GM12878 (cell line): ENCODE data around the gene POU2F3. TPM values are rescaled to one million over a fixed set of nuclear protein-coding genes. Genes with fewer than 3 reads are reported as not detected.

ENCODE experiments used
- ATAC-seq: fragments of 200-7000 bp; cut with Tn5 transposase; 3 replicates; pipeline ENCODE4 v1.9.1; 2020; ENCODE audit warnings: mild to moderate bottlenecking, moderate library complexity
- BruUV-seq: library from RNA; stranded (reverse); fragments of 400-500 nt; replicated peaks from 2 replicates; lab custom pipeline; 2021; lab: Mats Ljungman, UMichigan
- CTCF ChIA-PET: fragments of 300-600 bp; sonication (Branson Sonifier 250); formaldehyde crosslinking; extraction: SDS; loops from one replicate; lab custom pipeline; 2021; ENCODE audit warnings: inconsistent platforms; lab: Yijun Ruan, JAX
- POLR2A ChIA-PET: fragments of 350-600 bp; formaldehyde crosslinking; extraction: SDS; loops from one replicate; lab custom pipeline; 2021; ENCODE audit warnings: inconsistent platforms; lab: Charles Lee
- RAD21 ChIA-PET: fragments of 300-600 bp; sonication (Branson Sonifier 250); formaldehyde crosslinking; loops from one replicate; lab custom pipeline; 2023; ENCODE audit warnings: antibody characterized with exemption; ENCODE audit not compliant: unreplicated experiment; lab: Charles Lee
- SMC1A ChIA-PET: fragments of 300-600 bp; sonication (Branson Sonifier 250); formaldehyde crosslinking; loops from one replicate; lab custom pipeline; 2023; ENCODE audit not compliant: unreplicated experiment, uncharacterized antibody; lab: Charles Lee
- DNase-seq: peaks from one replicate; pipeline ENCODE4 v3.0.0-alpha.2; 2011; ENCODE audit warnings: low read depth, low spot score
- FAIRE-seq: peaks from 3 replicates; lab custom pipeline; 2011; peaks lifted over from hg19 to GRCh38; lab: Jason Lieb, UNC
- H2AFZ ChIP-seq: 2 replicates; pipeline ENCODE4 v1.6.0; 2011; ENCODE audit warnings: low read depth, low read length, control low read depth; ENCODE audit not compliant: control insufficient read depth
- H3K27ac ChIP-seq: 2 replicates; pipeline ENCODE4 v1.5.1; 2011; ENCODE audit warnings: control low read depth; ENCODE audit not compliant: control insufficient read depth, insufficient read depth
- H3K27me3 ChIP-seq, 2 experiments: replicated peaks in 1 of 2; 2 replicates each; pipeline versions ENCODE4 v1.6.0 to v1.6.1; 2011; ENCODE audit warnings: low read length in 1 of 2; ENCODE audit not compliant: control insufficient read depth in 2 of 2, insufficient read depth in 2 of 2
- H3K36me3 ChIP-seq, 2 experiments: 2 replicates each; pipeline ENCODE4 v1.5.1; 2011; ENCODE audit warnings: low read length in 1 of 2; ENCODE audit not compliant: control insufficient read depth in 2 of 2, insufficient read depth in 2 of 2
- H3K4me1 ChIP-seq: 2 replicates; pipeline ENCODE4 v1.6.1; 2011; ENCODE audit warnings: mild to moderate bottlenecking, low read length, moderate library complexity, mixed read lengths; ENCODE audit not compliant: control insufficient read depth, insufficient read depth
- H3K4me2 ChIP-seq: 2 replicates; pipeline ENCODE4 v1.6.0; 2011; ENCODE audit warnings: control low read depth; ENCODE audit not compliant: control insufficient read depth, insufficient read depth
- H3K4me3 ChIP-seq: fragments of 200-600 bp; sonication (generic); 2 replicates; pipeline ENCODE4 v1.5.1; 2016
- H3K79me2 ChIP-seq: 2 replicates; pipeline ENCODE4 v1.6.0; 2011; ENCODE audit warnings: low read length; ENCODE audit not compliant: control insufficient read depth, insufficient read depth
- H3K9ac ChIP-seq: 2 replicates; pipeline ENCODE4 v1.8.0; 2011; ENCODE audit warnings: low read length, control low read depth, mixed read lengths; ENCODE audit not compliant: control insufficient read depth, insufficient read depth
- H3K9me3 ChIP-seq: replicated peaks from 3 replicates; pipeline ENCODE4 v1.5.1; 2011; ENCODE audit warnings: mild to moderate bottlenecking, low read length; ENCODE audit not compliant: control insufficient read depth, insufficient read depth
- H4K20me1 ChIP-seq: 2 replicates; pipeline ENCODE4 v1.6.0; 2011; ENCODE audit not compliant: control insufficient read depth, insufficient read depth
- CBX5 ChIP-seq: sonication (generic); IDR thresholded peaks from 2 replicates; pipeline ENCODE4 v1.6.1; 2016; ENCODE audit warnings: low read depth, moderate library complexity, mild to moderate bottlenecking, inconsistent platforms
- DPF2 ChIP-seq: fragments of 450-650 bp; IDR thresholded peaks from 2 replicates; pipeline ENCODE4 v1.6.1; 2017; ENCODE audit warnings: mild to moderate bottlenecking
- ESRRA ChIP-seq: IDR thresholded peaks from 2 replicates; pipeline ENCODE4 v1.6.1; 2012; ENCODE audit warnings: mild to moderate bottlenecking, low read length, improper control_type of control experiment
- HSF1 ChIP-seq: fragments of 150-350 bp; IDR thresholded peaks from 2 replicates; pipeline ENCODE4 v1.6.1; 2014; ENCODE audit warnings: mild to moderate bottlenecking, low read depth, low read length
- IKZF2 ChIP-seq, 2 experiments: fragments of 450-650 bp; IDR thresholded peaks; 2 replicates each; pipeline ENCODE4 v1.6.1; 2017; ENCODE audit warnings: mild to moderate bottlenecking in 2 of 2, moderate library complexity in 2 of 2
- KDM1A ChIP-seq: fragments of 200-600 bp; sonication (generic); IDR thresholded peaks from 2 replicates; pipeline ENCODE4 v1.6.1; 2016; ENCODE audit warnings: borderline replicate concordance
- KLF5 ChIP-seq: fragments of 450-650 bp; IDR thresholded peaks from 2 replicates; pipeline ENCODE4 v1.6.1; 2014; ENCODE audit warnings: mild to moderate bottlenecking; ENCODE audit not compliant: partially characterized antibody
- MTA2 ChIP-seq: fragments of 450-650 bp; IDR thresholded peaks from 2 replicates; pipeline ENCODE4 v1.6.1; 2016; ENCODE audit warnings: low read depth, mild to moderate bottlenecking, moderate library complexity
- NBN ChIP-seq: fragments of 450-650 bp; IDR thresholded peaks from 2 replicates; pipeline ENCODE4 v1.6.1; 2016
- POLR2AphosphoS2 ChIP-seq: IDR thresholded peaks from 2 replicates; pipeline ENCODE4 v1.6.1; 2011; ENCODE audit warnings: low read depth, mild to moderate bottlenecking, low read length, improper control_type of control experiment, moderate library complexity
- POU2F2 ChIP-seq: IDR thresholded peaks from 3 replicates; pipeline ENCODE4 v1.6.1; 2011; ENCODE audit warnings: low read depth, mild to moderate bottlenecking, low read length, borderline replicate concordance
- RUNX3 ChIP-seq: IDR thresholded peaks from 2 replicates; pipeline ENCODE4 v1.6.1; 2012; ENCODE audit warnings: low read length, inconsistent platforms
- SPI1 ChIP-seq: IDR thresholded peaks from 2 replicates; pipeline ENCODE4 v1.6.1; 2011; ENCODE audit warnings: low read depth, mild to moderate bottlenecking, low read length, moderate library complexity, borderline replicate concordance; ENCODE audit not compliant: insufficient read depth
- SREBF2 ChIP-seq: IDR thresholded peaks from 2 replicates; pipeline ENCODE4 v1.6.1; 2012; ENCODE audit warnings: mild to moderate bottlenecking, low read length
- ZNF384 ChIP-seq: IDR thresholded peaks from 2 replicates; pipeline ENCODE4 v1.6.1; 2012; ENCODE audit warnings: low read depth, mild to moderate bottlenecking, low read length, improper control_type of control experiment, borderline replicate concordance
- WGBS: methylation state at CpG from one replicate; pipeline ENCODE4 v1.1.6; 2016; ENCODE audit warnings: low lambda C conversion rate; ENCODE audit not compliant: insufficient replicate concordance, insufficient coverage; ENCODE audit errors: missing lambda C conversion rate; 5-methylcytosine and 5-hydroxymethylcytosine counted together
- in situ Hi-C: fragments of 300-500 bp; cut with MboI; formaldehyde crosslinking; loops from 9 replicates; pipeline ENCODE4 v1.14.3; 2018; ENCODE audit warnings: mixed read lengths
- intact Hi-C: fragments of 100-400 bp; cut with micrococcal nuclease; formaldehyde crosslinking; loops from one replicate; pipeline ENCODE4 v1.14.2; 2022; ENCODE audit not compliant: unreplicated experiment
- polyA plus RNA-seq, 11 experiments: library from polyadenylated mRNA; depleted of rRNA in 4 of 11; unstranded in 6 of 11; stranded (reverse) in 5 of 11; fragments of >200 nt; fragmentation: Nextera tagmentation in 4 of 11; fragmentation: Illumina TruSeq in 1 of 11; extraction: Ambion mirVana in 4 of 11; extraction: Trizol in 1 of 11; gene quantifications; 1 replicate in 1 of 11; 2 replicates in 10 of 11; pipeline versions ENCODE4 v1.2.1 to v1.2.3, GENCODE V29; 2011 to 2016; ENCODE audit warnings: inconsistent platforms in 2 of 11, missing spikeins in 2 of 11, low read depth in 1 of 11
- total RNA-seq, 4 experiments: library from RNA; depleted of rRNA in 3 of 4; stranded (reverse); fragments of >200 nt in 3 of 4; fragmentation: Illumina TruSeq in 1 of 4; extraction: Trizol in 1 of 4; gene quantifications; 2 replicates each; pipeline versions ENCODE4 v1.2.1 to v1.2.3, GENCODE V29; 2013 to 2021
- TF ChIP-seq, protein P1 (sequence below): fragments of 450-650 bp; IDR thresholded peaks from 2 replicates; pipeline ENCODE4 v1.6.1; 2017; ENCODE audit warnings: mild to moderate bottlenecking, low read depth, inconsistent platforms; ENCODE audit not compliant: poor library complexity, severe bottlenecking

POU2F3 gene
- total and polyA plus RNA-seq, 10 of the 15 experiments (the other 5 are each of a cell fraction or from before 2014, with no cell fraction given) = 0.09 to 4.4 (median 0.33) TPM

GRCh38 chr11:120334894-120335462 lies 95.0 kb downstream of the POU2F3 start:
- no peaks in the 10 kb centered on the region for H3K9me3 ChIP-seq
- peak overlapping the region; percentile 74 for H3K4me3 ChIP-seq
- TF ChIP-seq RUNX3 (peak; percentile 6; the same call in 1 of the 2 replicates), KDM1A (no peak), SREBF2 (no peak), CBX5 (no peak), ESRRA (no peak), KLF5 (no peak), NBN (peak; percentile 32; the same call in 1 of the 2 replicates), HSF1 (no peak), ZNF384 (no peak), IKZF2 (IDR thresholded peaks at IDR 0.05) (peak in 1 of 2 experiments; percentile 11; a peak in 1 of 4 replicates), MTA2 (peak; percentile 23; the same call in 1 of the 2 replicates), POLR2AphosphoS2 (no peak), DPF2 (no peak), SPI1 (peak; percentile 70), POU2F2 (no peak)
- TF ChIP-seq, protein P1, sequence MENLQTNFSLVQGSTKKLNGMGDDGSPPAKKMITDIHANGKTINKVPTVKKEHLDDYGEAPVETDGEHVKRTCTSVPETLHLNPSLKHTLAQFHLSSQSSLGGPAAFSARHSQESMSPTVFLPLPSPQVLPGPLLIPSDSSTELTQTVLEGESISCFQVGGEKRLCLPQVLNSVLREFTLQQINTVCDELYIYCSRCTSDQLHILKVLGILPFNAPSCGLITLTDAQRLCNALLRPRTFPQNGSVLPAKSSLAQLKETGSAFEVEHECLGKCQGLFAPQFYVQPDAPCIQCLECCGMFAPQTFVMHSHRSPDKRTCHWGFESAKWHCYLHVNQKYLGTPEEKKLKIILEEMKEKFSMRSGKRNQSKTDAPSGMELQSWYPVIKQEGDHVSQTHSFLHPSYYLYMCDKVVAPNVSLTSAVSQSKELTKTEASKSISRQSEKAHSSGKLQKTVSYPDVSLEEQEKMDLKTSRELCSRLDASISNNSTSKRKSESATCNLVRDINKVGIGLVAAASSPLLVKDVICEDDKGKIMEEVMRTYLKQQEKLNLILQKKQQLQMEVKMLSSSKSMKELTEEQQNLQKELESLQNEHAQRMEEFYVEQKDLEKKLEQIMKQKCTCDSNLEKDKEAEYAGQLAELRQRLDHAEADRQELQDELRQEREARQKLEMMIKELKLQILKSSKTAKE = peak; percentile 37

More at GRCh38 chr11:120334894-120335462, 95.0 kb downstream of the POU2F3 start:
- Histone ChIP-seq H3K36me3 (no peaks in the 10 kb centered on the region), H2AFZ (peak overlapping the region; percentile 73), H3K4me1 (peaks cover 9% of the 10 kb centered on the region), H3K9ac (no peak overlapping the region), H3K27me3 (no peaks in the 10 kb centered on the region), H3K27ac (no peak overlapping the region), H4K20me1 (peaks cover 2% of the 10 kb centered on the region), H3K79me2 (peaks cover 35% of the 10 kb centered on the region), H3K4me2 (peak overlapping the region; percentile 80)
- SMC1A ChIA-PET = interaction anchor here (0.5 to 4.5 kb wide), 37 partner anchors 9 to 704 kb away, joined by 3 to 32 read pairs (median 4); no protein-coding TSS in a partner anchor
- FAIRE-seq = peak; percentile 92
- ATAC-seq = peak; percentile 29
- POLR2A ChIA-PET = interaction anchor here (0.8 to 1.6 kb wide), 4 partner anchors 8 to 90 kb away, joined by 3 to 4 read pairs (median 4); no protein-coding TSS in a partner anchor
- CTCF ChIA-PET = interaction anchor here (0.7 to 3.9 kb wide), 48 partner anchors 8 to 860 kb away, joined by 3 to 40 read pairs (median 5); partner anchors contain the start of genes GRIK4 and TLCD5
- intact Hi-C loops (loop anchor here (2.0 to 10.0 kb wide), 6 partner anchors 97 to 860 kb away; no protein-coding TSS in a partner anchor), in situ Hi-C loops (loop anchor here (10.0 kb wide), 1 partner anchor 620 kb away; no protein-coding TSS in a partner anchor)
- 0% methylated on average over 8 of the region's 8 CpGs for WGBS
- RAD21 ChIA-PET = interaction anchor here (0.6 to 4.1 kb wide), 17 partner anchors 8 to 617 kb away, joined by 3 to 34 read pairs (median 4); partner anchors contain the start of gene TLCD5
- BruUV-seq = no TSS peak
- DNase-seq = peak; percentile 69
